ENCODE measurements around the gene SEMA5A. TPM values are rescaled to one million over a fixed set of nuclear protein-coding genes. Genes with fewer than 3 reads are reported as not detected.

Gene SEMA5A
- total and polyA plus RNA-seq, 7 experiments from 2014 or later = 0.25 to 0.98 (median 0.46) TPM; not detected in 1

DNA sequence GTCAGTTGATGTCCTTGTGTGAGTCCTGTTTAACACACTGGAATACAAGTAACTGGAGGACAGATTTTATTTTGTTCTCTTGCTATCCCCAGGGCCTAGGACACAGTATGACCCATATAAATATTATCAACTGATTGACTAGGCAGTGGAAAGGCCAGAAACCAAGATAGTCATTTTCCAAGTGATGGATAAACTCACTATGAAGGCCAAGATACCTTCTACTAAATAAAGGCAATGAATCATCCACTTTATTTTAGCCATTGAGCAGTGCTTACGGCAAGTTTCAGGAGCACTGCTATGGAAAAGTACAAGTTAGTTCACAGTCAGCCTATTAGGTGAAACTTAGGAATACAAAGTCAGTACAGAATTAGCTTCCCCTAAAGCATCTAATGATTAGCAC is 153.2 kb downstream of the SEMA5A start:
- Mint-ChIP-seq H3K4me1 (no peaks in the 10 kb centered on the region), H3K4me3 (no peak overlapping the region), H3K27ac (no peak overlapping the region), H3K9me3 (peaks cover 0 to 16% (median 5%) of the 10 kb centered on the region in 11 donors), H3K36me3 (peaks cover 0 to 5% (median 0%) of the 10 kb centered on the region in 5 donors), H3K27me3 (no peaks in the 10 kb centered on the region)
- Histone ChIP-seq H3K4me3 (ENCODE audit: low read length) (no peak overlapping the region), H3K36me3 (ENCODE audit: control insufficient read depth in 2 of 3, insufficient read depth in 3 of 3, low read length in 3 of 3) (no peaks in the 10 kb centered on the region), H3K27me3 (ENCODE audit: control insufficient read depth in 2 of 2, insufficient read depth in 2 of 2, low read length in 2 of 2) (no peaks in the 10 kb centered on the region), H3K4me1 (ENCODE audit: control insufficient read depth in 2 of 2, insufficient read depth in 2 of 2, low read length in 2 of 2) (no peaks in the 10 kb centered on the region), H3K27ac (ENCODE audit: low read depth, low read length) (no peak overlapping the region), H3K9me3 (ENCODE audit: control insufficient read depth in 2 of 3, low read length in 3 of 3) (no peaks in the 10 kb centered on the region)
- ChIA-PET POLR2A (no interaction called here), CTCF (no interaction called here)
- DNase-seq (no peak), ATAC-seq (no peak)
- intact Hi-C loops (cut with micrococcal nuclease) = no loop called here

- no peak overlapping the region for H3K27ac Mint-ChIP-seq
- H3K4me3 ChIP-seq (ENCODE audit: low read length) = no peak overlapping the region
- no peaks in the 10 kb centered on the region for H3K36me3 ChIP-seq (ENCODE audit: control insufficient read depth in 2 of 3, insufficient read depth in 3 of 3, low read length in 3 of 3)
- H3K4me3 Mint-ChIP-seq = no peak overlapping the region
- no peak for ATAC-seq
- no peaks in the 10 kb centered on the region for H3K27me3 Mint-ChIP-seq
- no peak for DNase-seq
- no peaks in the 10 kb centered on the region for H3K4me1 ChIP-seq (ENCODE audit: control insufficient read depth in 2 of 2, insufficient read depth in 2 of 2, low read length in 2 of 2)
- H3K9me3 ChIP-seq (ENCODE audit: control insufficient read depth in 2 of 3, low read length in 3 of 3) = no peaks in the 10 kb centered on the region
- H3K9me3 Mint-ChIP-seq = peaks cover 0 to 21% (median 4%) of the 10 kb centered on the region in 11 donors
- H3K4me1 Mint-ChIP-seq = no peaks in the 10 kb centered on the region
- ChIA-PET POLR2A (no interaction called here), CTCF (no interaction called here)
- intact Hi-C loops (cut with micrococcal nuclease) = no loop called here
- H3K36me3 Mint-ChIP-seq = peaks cover 0 to 5% (median 0%) of the 10 kb centered on the region in 5 donors
- no peaks in the 10 kb centered on the region for H3K27me3 ChIP-seq (ENCODE audit: control insufficient read depth in 2 of 2, insufficient read depth in 2 of 2, low read length in 2 of 2)
- H3K27ac ChIP-seq (ENCODE audit: low read depth, low read length) = no peak overlapping the region
These were observed 154.8 kb downstream of the SEMA5A start for GRCh38 chr5:9391080-9391479.

- Histone ChIP-seq H3K9me3 (ENCODE audit: control insufficient read depth in 2 of 3, low read length in 3 of 3) (no peaks in the 10 kb centered on the region), H3K36me3 (ENCODE audit: control insufficient read depth in 2 of 3, insufficient read depth in 3 of 3, low read length in 3 of 3) (no peaks in the 10 kb centered on the region), H3K4me1 (ENCODE audit: control insufficient read depth in 2 of 2, insufficient read depth in 2 of 2, low read length in 2 of 2) (no peaks in the 10 kb centered on the region), H3K27ac (ENCODE audit: low read depth, low read length) (no peak overlapping the region), H3K27me3 (ENCODE audit: control insufficient read depth in 2 of 2, insufficient read depth in 2 of 2, low read length in 2 of 2) (no peaks in the 10 kb centered on the region), H3K4me3 (ENCODE audit: low read length) (no peak overlapping the region)
- H3K9me3 Mint-ChIP-seq = peaks cover 0 to 21% (median 4%) of the 10 kb centered on the region in 11 donors
- ChIA-PET CTCF (no interaction called here), POLR2A (no interaction called here)
- intact Hi-C loops (cut with micrococcal nuclease) = no loop called here
- DNase-seq = no peak
- H3K36me3 Mint-ChIP-seq = peaks cover 0 to 5% (median 0%) of the 10 kb centered on the region in 5 donors
- no peak overlapping the region for H3K27ac Mint-ChIP-seq
- H3K4me1 Mint-ChIP-seq = no peaks in the 10 kb centered on the region
- no peak overlapping the region for H3K4me3 Mint-ChIP-seq
- no peaks in the 10 kb centered on the region for H3K27me3 Mint-ChIP-seq
- no peak for ATAC-seq
These were observed 155.8 kb downstream of the SEMA5A start for GRCh38 chr5:9390113-9390512.

- intact Hi-C loops (cut with micrococcal nuclease) = no loop called here
- DNase-seq (no peak), ATAC-seq (no peak)
- no peak overlapping the region for H3K4me3 ChIP-seq (ENCODE audit: low read length)
- Mint-ChIP-seq H3K4me1 (no peaks in the 10 kb centered on the region), H3K4me3 (no peak overlapping the region), H3K27me3 (no peaks in the 10 kb centered on the region), H3K27ac (no peak overlapping the region), H3K9me3 (peaks cover 0 to 21% (median 4%) of the 10 kb centered on the region in 11 donors), H3K36me3 (peaks cover 0 to 5% (median 0%) of the 10 kb centered on the region in 5 donors)
- H3K4me1 ChIP-seq (ENCODE audit: control insufficient read depth in 2 of 2, insufficient read depth in 2 of 2, low read length in 2 of 2) = no peaks in the 10 kb centered on the region
- H3K9me3 ChIP-seq (ENCODE audit: control insufficient read depth in 2 of 3, low read length in 3 of 3) = no peaks in the 10 kb centered on the region
- no peak overlapping the region for H3K27ac ChIP-seq (ENCODE audit: low read depth, low read length)
- CTCF ChIA-PET = no interaction called here
- POLR2A ChIA-PET = no interaction called here
- H3K27me3 ChIP-seq (ENCODE audit: control insufficient read depth in 2 of 2, insufficient read depth in 2 of 2, low read length in 2 of 2) = no peaks in the 10 kb centered on the region
- no peaks in the 10 kb centered on the region for H3K36me3 ChIP-seq (ENCODE audit: control insufficient read depth in 2 of 3, insufficient read depth in 3 of 3, low read length in 3 of 3)
These were observed 156.8 kb downstream of the SEMA5A start for GRCh38 chr5:9388941-9389674.

DNA sequence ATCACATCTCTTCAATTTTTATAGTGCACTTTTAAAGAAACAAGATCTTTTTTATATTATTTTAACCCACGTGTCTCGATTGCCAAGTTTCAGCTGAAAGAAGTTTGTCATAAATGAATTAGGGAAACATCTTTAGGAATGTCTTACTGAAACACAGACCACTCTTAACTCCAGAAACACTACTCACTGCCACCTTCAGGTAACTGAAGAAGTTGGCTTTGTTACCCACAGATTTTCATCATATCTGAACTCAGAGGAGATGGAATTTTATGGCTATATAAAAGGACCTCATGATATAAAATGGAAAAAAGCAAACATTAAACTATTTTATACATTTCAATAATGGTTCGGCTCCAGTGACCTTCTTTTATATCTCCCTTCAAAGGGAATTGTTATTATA is 158.0 kb downstream of the SEMA5A start:
- H3K27me3 Mint-ChIP-seq = no peaks in the 10 kb centered on the region

DNA sequence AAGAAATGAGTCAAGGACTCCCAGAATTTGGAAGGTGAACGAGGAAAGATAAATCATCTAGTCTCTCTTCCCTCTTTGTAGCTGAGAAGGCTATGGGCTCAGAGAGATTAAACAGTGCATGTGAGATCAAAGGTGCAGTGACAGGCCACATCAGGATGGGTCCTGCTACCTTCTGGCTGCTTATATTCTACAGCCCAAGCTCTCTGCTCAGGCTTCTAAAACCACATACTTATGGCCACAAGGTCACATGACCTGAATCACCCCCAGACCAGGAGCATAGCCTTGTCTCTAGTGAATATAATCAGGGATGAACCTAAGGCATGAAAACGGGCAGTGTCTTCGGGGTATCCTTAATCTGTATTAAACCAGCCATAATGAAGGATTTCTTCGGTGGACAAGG is 158.9 kb downstream of the SEMA5A start:
- Mint-ChIP-seq H3K4me1 (no peaks in the 10 kb centered on the region), H3K27me3 (no peaks in the 10 kb centered on the region), H3K27ac (no peak overlapping the region), H3K4me3 (no peak overlapping the region), H3K9me3 (peaks cover 0 to 24% (median 4%) of the 10 kb centered on the region in 11 donors), H3K36me3 (peaks cover 0 to 4% (median 0%) of the 10 kb centered on the region in 5 donors)
- ATAC-seq = no peak
- intact Hi-C loops (cut with micrococcal nuclease) = no loop called here
- Histone ChIP-seq H3K4me3 (ENCODE audit: low read length) (no peak overlapping the region), H3K36me3 (ENCODE audit: control insufficient read depth in 2 of 3, insufficient read depth in 3 of 3, low read length in 3 of 3) (no peaks in the 10 kb centered on the region), H3K27me3 (ENCODE audit: control insufficient read depth in 2 of 2, insufficient read depth in 2 of 2, low read length in 2 of 2) (no peaks in the 10 kb centered on the region), H3K4me1 (ENCODE audit: control insufficient read depth in 2 of 2, insufficient read depth in 2 of 2, low read length in 2 of 2) (no peaks in the 10 kb centered on the region), H3K27ac (ENCODE audit: low read depth, low read length) (no peak overlapping the region), H3K9me3 (ENCODE audit: control insufficient read depth in 2 of 3, low read length in 3 of 3) (no peaks in the 10 kb centered on the region)
- no peak for DNase-seq
- POLR2A ChIA-PET = no interaction called here
- CTCF ChIA-PET = interaction anchor here (1.1 kb wide), 1 partner anchor 25 kb away, joined by 3 read pairs; no protein-coding TSS in a partner anchor

More for the DNA sequence above, 158.0 kb downstream of the SEMA5A start:
- intact Hi-C loops (cut with micrococcal nuclease) = no loop called here
- H3K36me3 Mint-ChIP-seq = peaks cover 0 to 5% (median 0%) of the 10 kb centered on the region in 5 donors
- POLR2A ChIA-PET = no interaction called here
- H3K9me3 Mint-ChIP-seq = peaks cover 0 to 24% (median 4%) of the 10 kb centered on the region in 11 donors
- CTCF ChIA-PET = no interaction called here
- no peak overlapping the region for H3K4me3 ChIP-seq (ENCODE audit: low read length)
- DNase-seq = no peak
- no peaks in the 10 kb centered on the region for H3K27me3 ChIP-seq (ENCODE audit: control insufficient read depth in 2 of 2, insufficient read depth in 2 of 2, low read length in 2 of 2)
- no peaks in the 10 kb centered on the region for H3K4me1 ChIP-seq (ENCODE audit: control insufficient read depth in 2 of 2, insufficient read depth in 2 of 2, low read length in 2 of 2)
- H3K4me1 Mint-ChIP-seq = no peaks in the 10 kb centered on the region
- no peak overlapping the region for H3K27ac ChIP-seq (ENCODE audit: low read depth, low read length)
- no peak for ATAC-seq
- no peaks in the 10 kb centered on the region for H3K9me3 ChIP-seq (ENCODE audit: control insufficient read depth in 2 of 3, low read length in 3 of 3)
- H3K36me3 ChIP-seq (ENCODE audit: control insufficient read depth in 2 of 3, insufficient read depth in 3 of 3, low read length in 3 of 3) = no peaks in the 10 kb centered on the region
- no peak overlapping the region for H3K4me3 Mint-ChIP-seq
- no peak overlapping the region for H3K27ac Mint-ChIP-seq

DNA sequence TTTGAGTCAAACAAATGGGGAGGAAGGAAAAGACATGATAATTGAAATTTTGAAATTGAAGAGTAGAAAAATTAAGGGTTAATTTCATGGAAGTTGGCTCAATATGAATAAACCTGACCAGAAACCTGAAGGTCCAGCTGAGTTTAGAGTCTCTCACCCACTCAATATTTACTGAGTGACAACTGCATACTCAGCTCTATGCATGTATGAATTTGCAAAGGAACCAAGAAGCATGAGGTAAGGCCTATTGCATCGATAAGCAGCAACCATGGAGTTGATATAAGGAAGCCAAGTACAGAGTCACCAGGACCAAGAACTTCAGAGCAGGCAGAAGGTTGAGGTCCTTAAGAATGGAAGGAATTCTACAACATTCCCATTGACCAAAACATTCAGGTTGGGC is 163.4 kb downstream of the SEMA5A start:
- Mint-ChIP-seq H3K27ac (no peak overlapping the region), H3K36me3 (no peaks in the 10 kb centered on the region), H3K27me3 (no peaks in the 10 kb centered on the region), H3K4me1 (peaks cover 0 to 2% (median 0%) of the 10 kb centered on the region in 7 donors), H3K9me3 (peaks cover 0 to 12% (median 2%) of the 10 kb centered on the region in 11 donors), H3K4me3 (no peak overlapping the region)
- H3K9me3 ChIP-seq (ENCODE audit: control insufficient read depth in 2 of 3, low read length in 3 of 3) = no peaks in the 10 kb centered on the region
- DNase-seq = no peak
- no peak for ATAC-seq
- intact Hi-C loops (cut with micrococcal nuclease) = no loop called here
- no peaks in the 10 kb centered on the region for H3K36me3 ChIP-seq (ENCODE audit: control insufficient read depth in 2 of 3, insufficient read depth in 3 of 3, low read length in 3 of 3)
- CTCF ChIA-PET = no interaction called here
- H3K27me3 ChIP-seq (ENCODE audit: control insufficient read depth in 2 of 2, insufficient read depth in 2 of 2, low read length in 2 of 2) = no peaks in the 10 kb centered on the region
- POLR2A ChIA-PET = no interaction called here
- no peaks in the 10 kb centered on the region for H3K4me1 ChIP-seq (ENCODE audit: control insufficient read depth in 2 of 2, insufficient read depth in 2 of 2, low read length in 2 of 2)
- H3K4me3 ChIP-seq (ENCODE audit: low read length) = no peak overlapping the region
- no peak overlapping the region for H3K27ac ChIP-seq (ENCODE audit: low read depth, low read length)
